SU-DHL-6 (cell line): Measurements from ENCODE around the gene TRIOBP.

ENCODE experiments used
- H2AFZ ChIP-seq: fragments of 200-600 bp; sonication (generic); 2 replicates; pipeline ENCODE4 v1.6.1; 2014; ENCODE audit warnings: low read depth, mild to moderate bottlenecking, moderate library complexity, mixed read lengths, antibody characterized with exemption, low read length; ENCODE audit not compliant: severe bottlenecking
- H3F3A ChIP-seq: fragments of 200-600 bp; shearing (Covaris generic); 2 replicates; pipeline ENCODE4 v1.6.0; 2016; ENCODE audit warnings: antibody characterized with exemption, mild to moderate bottlenecking; ENCODE audit not compliant: insufficient read depth
- H3K27ac ChIP-seq: fragments of 200-600 bp; sonication (generic); 2 replicates; pipeline ENCODE4 v1.5.1; 2016; ENCODE audit warnings: low read depth, mild to moderate bottlenecking, low read length, moderate library complexity, mixed read lengths
- H3K27me3 ChIP-seq: fragments of 200-600 bp; sonication (generic), shearing (Covaris generic); 2 replicates; pipeline ENCODE4 v1.6.0; 2014; ENCODE audit warnings: mild to moderate bottlenecking, low read length
- H3K36me3 ChIP-seq: fragments of 200-600 bp; sonication (generic); 2 replicates; pipeline ENCODE4 v1.6.1; 2014; ENCODE audit warnings: mild to moderate bottlenecking, low read length, mixed read lengths
- H3K4me2 ChIP-seq: fragments of 300-600, 200-600 bp; shearing (Covaris generic), sonication (generic); 2 replicates; pipeline ENCODE4 v1.6.0; 2014; ENCODE audit warnings: low read length, low read depth, mild to moderate bottlenecking; ENCODE audit not compliant: poor library complexity, severe bottlenecking
- H3K4me3 ChIP-seq: fragments of 200-600 bp; sonication (generic); 2 replicates; pipeline ENCODE4 v1.5.1; 2014; ENCODE audit warnings: antibody characterized with exemption, low read length, mild to moderate bottlenecking, mixed read lengths; ENCODE audit not compliant: insufficient read depth, poor library complexity, severe bottlenecking
- H3K79me2 ChIP-seq: fragments of 200-600 bp; sonication (generic); 2 replicates; pipeline ENCODE4 v1.6.1; 2014; ENCODE audit warnings: mild to moderate bottlenecking, low read length, moderate library complexity; ENCODE audit not compliant: insufficient read depth
- H3K9ac ChIP-seq: fragments of 200-600 bp; sonication (generic); 2 replicates; pipeline ENCODE4 v1.7.0; 2014; ENCODE audit warnings: mild to moderate bottlenecking, low read length
- H3K9me2 ChIP-seq: fragments of 200-600 bp; sonication (generic); replicated peaks from 2 replicates; pipeline ENCODE4 v1.6.1; 2014; ENCODE audit warnings: low read length; ENCODE audit not compliant: insufficient read depth
- H3K9me3 ChIP-seq: fragments of 200-600 bp; sonication (generic); 2 replicates; pipeline ENCODE4 v1.6.1; 2014; ENCODE audit warnings: low read length, mixed read lengths; ENCODE audit not compliant: insufficient read depth
- H4K20me1 ChIP-seq: fragments of 200-600 bp; sonication (generic); 2 replicates; pipeline ENCODE4 v1.6.1; 2014; ENCODE audit warnings: low read depth, mild to moderate bottlenecking, antibody characterized with exemption, low read length, moderate library complexity, mixed read lengths
- CTCF ChIP-seq: fragments of 200-600 bp; sonication (generic); IDR thresholded peaks from one replicate; pipeline ENCODE4 v1.5.1; 2017; ENCODE audit warnings: antibody characterized with exemption, mild to moderate bottlenecking, low read length, moderate library complexity; ENCODE audit not compliant: insufficient read depth, poor library complexity, severe bottlenecking
- EZH2phosphoT487 ChIP-seq: fragments of 200-600 bp; sonication (generic), shearing (Covaris generic); conservative IDR thresholded peaks from 2 replicates; pipeline ENCODE4 v1.6.1; 2018; ENCODE audit warnings: mild to moderate bottlenecking, antibody characterized with exemption, low read length, moderate library complexity, mixed read lengths

TRIOBP gene

GRCh38 chr22:37681556-37682049 lies 15.2 kb upstream of the TRIOBP start:
- no peak overlapping the region for H2AFZ ChIP-seq
- TF ChIP-seq CTCF (peak; percentile 75), EZH2phosphoT487 (no peak)
- peaks cover 2% of the 10 kb centered on the region for H3K79me2 ChIP-seq
- H3K4me2 ChIP-seq, result no peak overlapping the region
- H3K9me3 ChIP-seq, result no peaks in the 10 kb centered on the region
- peaks cover 13% of the 10 kb centered on the region for H3F3A ChIP-seq
- no peaks in the 10 kb centered on the region for H3K36me3 ChIP-seq
- H3K27me3 ChIP-seq, result no peaks in the 10 kb centered on the region
- no peak overlapping the region for H3K4me3 ChIP-seq
- H3K27ac ChIP-seq, result no peak overlapping the region
- no peaks in the 10 kb centered on the region for H4K20me1 ChIP-seq
- no peak overlapping the region for H3K9ac ChIP-seq
- H3K9me2 ChIP-seq, result no peaks in the 10 kb centered on the region

- H3K27me3 ChIP-seq, result no peaks in the 10 kb centered on the region
- H3K79me2 ChIP-seq, result peaks cover 18% of the 10 kb centered on the region
- peak overlapping the region; percentile 96 for H2AFZ ChIP-seq
- no peaks in the 10 kb centered on the region for H3K9me2 ChIP-seq
- H3K9me3 ChIP-seq, result no peaks in the 10 kb centered on the region
- no peak overlapping the region for H3K4me3 ChIP-seq
- peaks cover 9% of the 10 kb centered on the region for H3F3A ChIP-seq
- no peak overlapping the region for H3K27ac ChIP-seq
- H3K36me3 ChIP-seq, result 0 out of 2 replicates have a peak, but pooled peaks cover 3% of the 10 kb centered on the region
- H3K9ac ChIP-seq, result no peak overlapping the region
- TF ChIP-seq CTCF (no peak), EZH2phosphoT487 (no peak)
- peak overlapping the region; percentile 90 for H3K4me2 ChIP-seq
- no peaks in the 10 kb centered on the region for H4K20me1 ChIP-seq
These were observed 11.8 kb upstream of the TRIOBP start for GRCh38 chr22:37684803-37685615.

- peak within 1 kb of the TSS; percentile 70 for H3K27ac ChIP-seq
- H3K9me3 ChIP-seq, result no peaks in the 10 kb centered on the region
- peaks cover 5% of the 10 kb centered on the region for H3F3A ChIP-seq
These were observed 10.6 kb upstream of the TRIOBP start, which contains the start of gene NOL12 for GRCh38 chr22:37686002-37686982. TSS of gene NOL12 (plus strand) at chr22:37686343. CDS start at chr22:37686393, 50 bp downstream.

More at GRCh38 chr22:37686002-37686982, 10.6 kb upstream of the TRIOBP start, which contains the start of gene NOL12:
- Histone ChIP-seq H3K4me3 (peak within 1 kb of the TSS; percentile 99), H4K20me1 (no peaks in the 10 kb centered on the region), H3K79me2 (peaks cover 18% of the 10 kb centered on the region), H3K36me3 (0 out of 2 replicates have a peak, but pooled peaks cover 3% of the 10 kb centered on the region), H3K27me3 (no peaks in the 10 kb centered on the region), H3K9ac (peak within 1 kb of the TSS; percentile 97), H3K9me2 (no peaks in the 10 kb centered on the region), H2AFZ (peak within 1 kb of the TSS; percentile 96), H3K4me2 (peak within 1 kb of the TSS; percentile 90)
- no peak for TF ChIP-seq EZH2phosphoT487
- no peak for TF ChIP-seq CTCF
